Endothelial cell of umbilical vein (primary cell): Measurements from ENCODE around the gene TMEM130.
A peak's percentile ranks its signal among the peaks of the same experiment; 100 is the strongest.

Source experiments
- CTCF ChIP-seq, 2 donors: IDR thresholded peaks; 1 replicate in 1 of 2; 2 replicates in 1 of 2; pipeline ENCODE4 v1.5.1; 2011; ENCODE audit warnings: low read length in 2 of 2, mild to moderate bottlenecking in 2 of 2, moderate library complexity in 2 of 2, control low read depth in 1 of 2, inconsistent platforms in 1 of 2, low read depth in 1 of 2; ENCODE audit not compliant: insufficient read depth in 1 of 2; ENCODE audit errors: extremely low read depth in 1 of 2
- EZH2 ChIP-seq: IDR thresholded peaks from 2 replicates; pipeline ENCODE4 v1.6.1; 2012; ENCODE audit warnings: borderline replicate concordance, low read depth, mild to moderate bottlenecking, moderate library complexity, low read length, inconsistent platforms; ENCODE audit not compliant: severe bottlenecking
- MAX ChIP-seq: IDR thresholded peaks from 2 replicates; pipeline ENCODE4 v1.6.1; 2011; ENCODE audit not compliant: insufficient read depth, insufficient read length
- MYC ChIP-seq: IDR thresholded peaks from one replicate; pipeline ENCODE4 v1.6.1; 2011; ENCODE audit warnings: mild to moderate bottlenecking, low read depth, low read length
- POLR2A ChIP-seq: IDR thresholded peaks from 2 replicates; pipeline ENCODE4 v1.6.1; 2012; ENCODE audit warnings: low read depth, mild to moderate bottlenecking, control low read depth, low read length
- POLR2AphosphoS5 ChIP-seq: IDR thresholded peaks from 2 replicates; pipeline ENCODE4 v1.6.1; 2012; ENCODE audit warnings: low read depth, mild to moderate bottlenecking, control low read depth, low read length, moderate library complexity; ENCODE audit not compliant: insufficient read depth

GRCh38 chr7:98877692-98878364, 8.0 kb upstream of the TMEM130 start:
- peak in 1 of 2 donors; percentile 6 for TF ChIP-seq CTCF (IDR thresholded peaks at IDR 0.05; ENCODE audit: extremely low read depth in 1 of 2, insufficient read depth in 1 of 2, low read depth in 1 of 2, low read length in 2 of 2)
- TF ChIP-seq POLR2A = no peak
- TF ChIP-seq EZH2 = no peak
- no peak for TF ChIP-seq MYC
- TF ChIP-seq MAX = no peak
- no peak for TF ChIP-seq POLR2AphosphoS5
